GM23338 (cell line): ENCODE results near the gene SP100. TPM values are rescaled to one million over a fixed set of nuclear protein-coding genes. Genes with fewer than 3 reads are reported as not detected.

Experiments
- ATAC-seq: fragments of 200-7000 bp; cut with Tn5 transposase; 3 replicates; pipeline ENCODE4 v1.9.1; 2020
- DNase-seq: peaks from one replicate; pipeline ENCODE4 v3.0.0-alpha.2; 2015; ENCODE audit warnings: low spot score
- H2AFZ ChIP-seq: fragments of 200-600 bp; sonication (generic); 2 replicates; pipeline ENCODE4 v1.8.0; 2016; ENCODE audit warnings: antibody characterized with exemption, mild to moderate bottlenecking, moderate library complexity
- H3F3A ChIP-seq: fragments of 200-600 bp; sonication (generic); replicated peaks from 2 replicates; pipeline ENCODE4 v1.8.0; 2017; ENCODE audit warnings: antibody characterized with exemption, mixed run types, low read depth
- H3K27ac ChIP-seq: fragments of 200-600 bp; sonication (generic); 2 replicates; pipeline ENCODE4 v1.6.1; 2016; ENCODE audit warnings: low read depth
- H3K27me3 ChIP-seq: fragments of 200-600 bp; sonication (generic); 2 replicates; pipeline ENCODE4 v1.8.0; 2016; ENCODE audit warnings: mild to moderate bottlenecking, mixed run types, moderate library complexity; ENCODE audit not compliant: insufficient read depth
- H3K36me3 ChIP-seq: fragments of 200-600 bp; sonication (generic); 2 replicates; pipeline ENCODE4 v1.8.0; 2016; ENCODE audit warnings: mild to moderate bottlenecking; ENCODE audit not compliant: insufficient read depth
- H3K4me1 ChIP-seq: fragments of 200-600 bp; sonication (generic); 2 replicates; pipeline ENCODE4 v1.8.0; 2016; ENCODE audit warnings: mild to moderate bottlenecking, moderate library complexity; ENCODE audit not compliant: insufficient read depth
- H3K4me2 ChIP-seq: fragments of 200-600 bp; sonication (generic); 2 replicates; pipeline ENCODE4 v1.7.1; 2017; ENCODE audit warnings: mixed run types
- H3K4me3 ChIP-seq: fragments of 200-600 bp; sonication (generic); 2 replicates; pipeline ENCODE4 v1.6.1; 2016; ENCODE audit warnings: mixed run types
- H3K79me2 ChIP-seq: fragments of 200-600 bp; sonication (generic); replicated peaks from 2 replicates; pipeline ENCODE4 v1.8.0; 2017; ENCODE audit warnings: mild to moderate bottlenecking; ENCODE audit not compliant: insufficient read depth
- H3K9me2 ChIP-seq: fragments of 200-600 bp; sonication (generic); 2 replicates; pipeline ENCODE4 v1.8.0; 2017; ENCODE audit not compliant: insufficient read depth
- H4K20me1 ChIP-seq: fragments of 200-600 bp; sonication (generic); replicated peaks from 2 replicates; pipeline ENCODE4 v1.8.0; 2017; ENCODE audit warnings: mild to moderate bottlenecking; ENCODE audit not compliant: insufficient read depth
- H3K27ac Mint-ChIP-seq: 2 replicates; pipeline ENCODE4 v1.8.0; 2020; ENCODE audit warnings: inconsistent platforms, mild to moderate bottlenecking, moderate library complexity, mixed read lengths
- H3K27me3 Mint-ChIP-seq: 3 replicates; pipeline ENCODE4 v1.8.0; 2022; ENCODE audit warnings: low read depth, mild to moderate bottlenecking, moderate library complexity, mixed read lengths, inconsistent platforms; ENCODE audit not compliant: insufficient read depth, poor library complexity
- H3K36me3 Mint-ChIP-seq: 3 replicates; pipeline ENCODE4 v1.8.0; 2021; ENCODE audit warnings: low read depth, mild to moderate bottlenecking, inconsistent platforms, moderate library complexity, mixed read lengths
- H3K4me1 Mint-ChIP-seq: 3 replicates; pipeline ENCODE4 v1.8.0; 2020; ENCODE audit warnings: mild to moderate bottlenecking, inconsistent platforms, mixed read lengths
- H3K4me3 Mint-ChIP-seq: 3 replicates; pipeline ENCODE4 v1.8.0; 2021; ENCODE audit warnings: moderate library complexity, mild to moderate bottlenecking, inconsistent platforms, mixed read lengths
- H3K9me3 Mint-ChIP-seq: 3 replicates; pipeline ENCODE4 v1.8.0; 2020; ENCODE audit warnings: moderate library complexity, mild to moderate bottlenecking, inconsistent platforms, mixed read lengths
- CTCF ChIP-seq, 2 experiments: fragments of 200-600 bp in 1 of 2; sonication (generic) in 1 of 2; conservative IDR thresholded peaks; 2 replicates each; pipeline versions ENCODE4 v1.5.1 to v1.6.1; 2016 to 2017; ENCODE audit warnings: antibody characterized with exemption in 2 of 2, low read depth in 2 of 2, mild to moderate bottlenecking in 2 of 2, moderate library complexity in 1 of 2
- EZH2 ChIP-seq: fragments of 200-600 bp; sonication (generic); IDR thresholded peaks from one replicate; pipeline ENCODE4 v1.8.0; 2017; ENCODE audit warnings: antibody characterized with exemption, mild to moderate bottlenecking, low read depth; ENCODE audit not compliant: unreplicated experiment
- EZH2phosphoT487 ChIP-seq: fragments of 200-600 bp; sonication (generic); IDR thresholded peaks from one replicate; pipeline ENCODE4 v1.8.1; 2018; ENCODE audit warnings: antibody characterized with exemption; ENCODE audit not compliant: unreplicated experiment
- STAT1 ChIP-seq: IDR thresholded peaks from one replicate; pipeline ENCODE4 v1.6.1; 2016; ENCODE audit warnings: antibody characterized with exemption; ENCODE audit not compliant: unreplicated experiment
- ZNF331 ChIP-seq: fragments of 250-450 bp; sonication (Bioruptor Pico); IDR thresholded peaks from 2 replicates; pipeline ENCODE4 v1.5.0; 2020; ENCODE audit warnings: low read depth, mild to moderate bottlenecking, moderate library complexity
- ZNF462 ChIP-seq: fragments of 250-450 bp; sonication (Bioruptor Pico); IDR thresholded peaks from 2 replicates; pipeline ENCODE4 v1.5.0; 2020; ENCODE audit warnings: mild to moderate bottlenecking, moderate library complexity
- polyA plus RNA-seq: library from polyadenylated mRNA; unstranded; fragments of >200 nt; fragmentation: Nextera tagmentation; extraction: Ambion mirVana; gene quantifications from 2 replicates; pipeline ENCODE4 v1.2.1, GENCODE V29; 2016
- total RNA-seq: library from RNA; depleted of rRNA; stranded (reverse); fragments of >200 nt; shearing (Covaris generic); gene quantifications from 2 replicates; pipeline ENCODE4 v1.2.3, GENCODE V29; 2014

Gene SP100
- total and polyA plus RNA-seq, 2 experiments from 2014 or later: 0.44 to 0.73 TPM

- no peak for TF ChIP-seq ZNF462 (CRISPR knock-in tag)
- TF ChIP-seq EZH2: no peak
- TF ChIP-seq STAT1: no peak
- TF ChIP-seq ZNF331 (CRISPR knock-in tag): no peak
These were observed 121.6 kb downstream of the SP100 start (continued) for GRCh38 chr2:230537531-230537976.

GRCh38 chr2:230540332-230540731 lies 124.3 kb downstream of the SP100 start:
- Histone ChIP-seq H3K79me2 (no peaks in the 10 kb centered on the region), H3K4me1 (no peaks in the 10 kb centered on the region), H4K20me1 (no peaks in the 10 kb centered on the region), H2AFZ (no peak overlapping the region), H3K9me2 (no peaks in the 10 kb centered on the region), H3K4me3 (no peak overlapping the region), H3K27ac (no peak overlapping the region), H3K36me3 (no peaks in the 10 kb centered on the region), H3K4me2 (no peak overlapping the region), H3F3A (no peaks in the 10 kb centered on the region), H3K27me3 (no peaks in the 10 kb centered on the region)
- H3K27me3 Mint-ChIP-seq: peaks cover 2% of the 10 kb centered on the region
- H3K4me3 Mint-ChIP-seq: no peak overlapping the region
- DNase-seq: no peak
- H3K4me1 Mint-ChIP-seq: no peaks in the 10 kb centered on the region
- H3K9me3 Mint-ChIP-seq: peaks cover 16% of the 10 kb centered on the region; the same call in 2 of the 3 replicates
- ATAC-seq: no peak
- peaks cover 4% of the 10 kb centered on the region; the same call in 2 of the 3 replicates for H3K36me3 Mint-ChIP-seq
- no peak overlapping the region for H3K27ac Mint-ChIP-seq
- TF ChIP-seq EZH2: no peak
- no peak for TF ChIP-seq EZH2phosphoT487
- TF ChIP-seq ZNF462 (CRISPR knock-in tag): no peak
- no peak for TF ChIP-seq CTCF (conservative IDR thresholded peaks at IDR 0.05; ENCODE audit: low read depth in 2 of 2)
